Measurements from ENCODE around the gene FAM131C.
"Not testable (repeated sequence)": the region's sequence is repeated elsewhere in the genome, so short reads cannot be mapped to it uniquely, and the experiment has no call there.

FAM131C gene

GRCh38 chr1:16032388-16033102 lies 40.9 kb downstream of the FAM131C start:
- DNase-seq, result peak; percentile 45 to 62

- no peak for DNase-seq
Measured at GRCh38 chr1:16031551-16031950, 41.9 kb downstream of the FAM131C start.

GRCh38 chr1:16029288-16029687 lies 44.2 kb downstream of the FAM131C start:
- no peak for DNase-seq

GRCh38 chr1:16029003-16029268 lies 44.5 kb downstream of the FAM131C start:
- DNase-seq, result not testable (repeated sequence)

- DNase-seq, result no peak
Measured at GRCh38 chr1:16028237-16029002, 45.0 kb downstream of the FAM131C start.

- DNase-seq, result peak; percentile 13 to 28
Measured at GRCh38 chr1:16026723-16027484, 46.5 kb downstream of the FAM131C start.

- DNase-seq, result not testable (repeated sequence)
Measured at GRCh38 chr1:16026302-16026701, 47.1 kb downstream of the FAM131C start.

GRCh38 chr1:16023050-16023653 lies 50.3 kb downstream of the FAM131C start:
- DNase-seq, result no peak

GRCh38 chr1:16022393-16022792 lies 51.1 kb downstream of the FAM131C start:
- DNase-seq, result no peak

- DNase-seq, result no peak
Measured at GRCh38 chr1:16021681-16022080, 51.8 kb downstream of the FAM131C start, which contains the start of gene CLCNKA. CLCNKA (plus strand) TSS chr1:16022036; CDS start chr1:16022620, 584 bp downstream.

- DNase-seq, result not testable (repeated sequence)
Measured at GRCh38 chr1:16020878-16021277, 52.6 kb downstream of the FAM131C start.

GRCh38 chr1:16020325-16020724 lies 53.1 kb downstream of the FAM131C start:
- DNase-seq, result no peak

GRCh38 chr1:16019644-16020277 lies 53.7 kb downstream of the FAM131C start:
- no peak for DNase-seq

GRCh38 chr1:16018749-16019643 lies 54.5 kb downstream of the FAM131C start:
- DNase-seq, result no peak

GRCh38 chr1:16018308-16018707 lies 55.1 kb downstream of the FAM131C start:
- DNase-seq, result no peak

GRCh38 chr1:16017461-16018303 lies 55.8 kb downstream of the FAM131C start, which contains the start of gene HSPB7:
HSPB7 (minus strand) TSS chr1:16018043; CDS start chr1:16017963, 80 bp downstream.
- no peak for DNase-seq

- no peak for DNase-seq
Measured at GRCh38 chr1:16017076-16017460, 56.4 kb downstream of the FAM131C start.

- no peak for DNase-seq
Measured at GRCh38 chr1:16015960-16016901, 57.2 kb downstream of the FAM131C start.

GRCh38 chr1:16015491-16015890 lies 58.0 kb downstream of the FAM131C start:
- DNase-seq, result no peak

All from CD4-positive, alpha-beta T cell treated with Interferon alpha-2 for 1 hour (primary cell).